HG03135 (cell line): ENCODE results near the gene UGT1A1.
"Not testable (repeated sequence)": the region's sequence is repeated elsewhere in the genome, so short reads cannot be mapped to it uniquely, and the experiment has no call there.

Experiments used
- ATAC-seq: cut with Tn5 transposase; IDR thresholded peaks from one replicate; pipeline ENCODE4 v1.9.1; 2021; ENCODE audit warnings: mild to moderate bottlenecking, moderate library complexity; ENCODE audit not compliant: unreplicated experiment

Gene UGT1A1

DNA sequence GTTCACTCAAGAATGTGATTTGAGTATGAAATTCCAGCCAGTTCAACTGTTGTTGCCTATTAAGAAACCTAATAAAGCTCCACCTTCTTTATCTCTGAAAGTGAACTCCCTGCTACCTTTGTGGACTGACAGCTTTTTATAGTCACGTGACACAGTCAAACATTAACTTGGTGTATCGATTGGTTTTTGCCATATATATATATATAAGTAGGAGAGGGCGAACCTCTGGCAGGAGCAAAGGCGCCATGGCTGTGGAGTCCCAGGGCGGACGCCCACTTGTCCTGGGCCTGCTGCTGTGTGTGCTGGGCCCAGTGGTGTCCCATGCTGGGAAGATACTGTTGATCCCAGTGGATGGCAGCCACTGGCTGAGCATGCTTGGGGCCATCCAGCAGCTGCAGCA is at the start of gene UGT1A1:
Gene UGT1A1, plus strand, starts transcription at position 228 of the 400 bp plus-strand sequence. Its CDS starts 18 bp downstream, at position 246.
- ATAC-seq: no peak

DNA sequence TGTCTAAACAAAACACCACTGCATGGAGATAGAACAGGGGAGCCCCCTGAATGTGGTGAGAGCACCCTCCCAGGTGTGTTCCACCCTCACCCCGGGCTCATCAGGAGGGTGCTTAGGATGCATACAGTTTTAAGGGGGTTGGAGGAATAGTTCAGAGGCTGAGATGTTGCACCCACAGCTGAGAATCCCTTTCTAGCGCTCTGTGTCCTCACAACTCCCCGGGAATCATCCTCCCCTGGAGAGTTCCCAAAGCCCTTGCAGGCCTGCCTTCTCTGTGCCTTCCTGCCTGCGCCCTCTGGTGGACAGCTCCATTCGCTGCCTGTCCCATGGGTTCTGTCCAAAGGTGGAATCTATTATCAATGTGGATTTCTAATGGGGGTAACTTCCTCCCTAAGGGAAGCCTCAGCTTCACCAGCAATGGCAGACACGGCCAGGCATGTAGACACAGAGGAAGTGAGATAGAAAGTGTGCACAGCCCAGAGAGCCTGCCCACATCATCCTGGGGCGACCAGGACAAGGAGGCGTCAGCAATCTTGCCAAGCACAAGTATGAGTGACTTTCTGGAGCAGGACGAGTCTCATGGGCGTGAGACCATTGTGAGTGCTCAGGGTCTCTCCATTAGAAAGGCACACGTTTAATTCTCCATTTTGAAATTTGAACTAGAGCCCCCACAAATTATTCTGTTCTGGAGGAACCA is 48.6 kb upstream of the UGT1A1 start:
- ATAC-seq: no peak

DNA sequence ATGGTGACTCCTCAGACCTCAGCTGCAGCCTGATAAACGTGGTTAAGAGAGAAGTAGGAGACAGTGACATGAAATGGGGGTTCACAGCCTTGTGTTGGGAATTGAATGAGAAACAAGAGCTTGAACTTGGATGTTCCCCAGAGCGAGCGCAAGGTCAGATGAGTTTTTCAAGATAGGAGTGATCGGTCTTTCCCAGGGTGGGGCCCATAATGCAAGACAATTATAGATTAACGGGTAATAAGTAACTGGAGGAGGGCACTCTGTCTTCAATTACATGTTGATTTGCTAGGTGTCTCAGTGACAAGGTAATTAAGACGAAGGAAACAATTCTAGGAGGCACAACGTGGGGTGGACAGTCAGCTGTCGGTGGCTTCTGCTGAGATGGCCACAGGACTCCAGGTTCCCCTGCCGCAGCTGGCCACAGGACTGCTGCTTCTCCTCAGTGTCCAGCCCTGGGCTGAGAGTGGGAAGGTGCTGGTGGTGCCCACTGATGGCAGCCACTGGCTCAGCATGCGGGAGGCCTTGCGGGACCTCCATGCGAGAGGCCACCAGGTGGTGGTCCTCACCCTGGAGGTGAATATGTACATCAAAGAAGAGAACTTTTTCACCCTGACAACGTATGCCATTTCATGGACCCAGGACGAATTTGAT is 47.3 kb upstream of the UGT1A1 start, which contains the start of gene UGT1A5:
Gene UGT1A5, plus strand, starts transcription at position 297 of the 651 bp plus-strand sequence. Its CDS starts 85 bp downstream, at position 382.
- ATAC-seq: no peak

DNA sequence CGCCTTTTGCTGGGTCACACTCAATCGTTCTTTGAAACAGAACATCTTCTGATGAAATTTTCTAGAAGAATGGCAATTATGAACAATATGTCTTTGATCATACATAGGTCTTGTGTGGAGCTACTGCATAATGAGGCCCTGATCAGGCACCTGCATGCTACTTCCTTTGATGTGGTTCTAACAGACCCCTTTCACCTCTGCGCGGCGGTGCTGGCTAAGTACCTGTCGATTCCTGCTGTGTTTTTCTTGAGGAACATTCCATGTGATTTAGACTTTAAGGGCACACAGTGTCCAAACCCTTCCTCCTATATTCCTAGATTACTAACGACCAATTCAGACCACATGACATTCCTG is 46.8 kb upstream of the UGT1A1 start:
- ATAC-seq: no peak

DNA sequence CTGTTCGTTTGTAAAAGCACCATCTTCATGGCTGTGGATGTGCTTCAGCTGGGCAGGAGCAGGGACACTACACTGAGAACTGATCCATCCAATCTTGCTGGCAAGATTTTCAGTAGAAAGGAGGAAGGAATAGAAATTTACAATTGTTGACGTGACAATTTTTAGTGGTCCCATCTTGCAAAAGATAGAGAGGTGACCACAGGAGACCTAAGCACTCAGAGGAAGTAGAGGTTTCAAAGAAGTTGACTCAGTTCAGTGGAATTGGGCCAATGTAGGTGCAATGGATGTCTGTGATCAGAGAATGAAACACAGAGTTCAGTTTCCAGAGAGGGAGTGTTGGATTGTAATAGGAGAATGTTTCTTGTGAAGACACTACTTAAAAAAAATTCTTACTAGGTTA is 45.9 kb upstream of the UGT1A1 start:
- ATAC-seq: no peak

DNA sequence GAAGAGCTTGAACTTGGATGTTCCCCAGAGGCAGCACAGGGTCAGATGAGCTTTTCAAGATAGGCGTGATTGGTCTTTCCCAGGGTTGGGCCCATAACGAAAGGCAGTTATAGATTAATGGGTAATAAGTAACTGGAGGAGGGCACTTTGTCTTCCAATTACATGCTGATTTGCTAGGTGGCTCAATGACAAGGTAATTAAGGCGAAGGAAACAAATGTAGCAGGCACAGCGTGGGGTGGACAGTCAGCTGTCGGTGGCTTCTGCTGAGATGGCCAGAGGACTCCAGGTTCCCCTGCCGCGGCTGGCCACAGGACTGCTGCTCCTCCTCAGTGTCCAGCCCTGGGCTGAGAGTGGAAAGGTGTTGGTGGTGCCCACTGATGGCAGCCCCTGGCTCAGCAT is 41.5 kb upstream of the UGT1A1 start, which contains the start of gene UGT1A4:
Gene UGT1A4, plus strand, starts transcription at position 185 of the 400 bp plus-strand sequence. Its CDS starts 85 bp downstream, at position 270.
- ATAC-seq: no peak

DNA sequence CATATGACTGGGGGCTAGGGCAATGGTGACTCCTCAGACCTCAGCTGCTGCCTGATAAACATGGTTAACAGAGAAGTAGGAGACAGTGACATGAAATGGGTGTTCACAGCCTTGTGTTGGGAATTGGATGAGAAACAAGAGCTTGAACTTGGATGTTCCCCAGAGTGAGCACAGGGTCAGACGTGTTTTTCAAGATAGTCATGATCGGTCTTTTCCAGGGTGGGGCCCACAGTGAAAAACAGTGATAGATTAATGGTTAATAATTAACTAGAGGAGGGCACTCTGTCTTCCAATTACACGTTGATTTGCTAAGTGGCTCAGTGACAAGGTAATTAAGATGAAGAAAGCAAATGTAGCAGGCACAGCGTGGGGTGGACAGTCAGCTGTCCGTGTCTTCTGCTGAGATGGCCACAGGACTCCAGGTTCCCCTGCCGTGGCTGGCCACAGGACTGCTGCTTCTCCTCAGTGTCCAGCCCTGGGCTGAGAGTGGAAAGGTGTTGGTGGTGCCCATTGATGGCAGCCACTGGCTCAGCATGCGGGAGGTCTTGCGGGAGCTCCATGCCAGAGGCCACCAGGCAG is 31.3 kb upstream of the UGT1A1 start, which contains the start of gene UGT1A3:
Gene UGT1A3, plus strand, starts transcription at position 320 of the 579 bp plus-strand sequence. Its CDS starts 85 bp downstream, at position 405.
- no peak for ATAC-seq

DNA sequence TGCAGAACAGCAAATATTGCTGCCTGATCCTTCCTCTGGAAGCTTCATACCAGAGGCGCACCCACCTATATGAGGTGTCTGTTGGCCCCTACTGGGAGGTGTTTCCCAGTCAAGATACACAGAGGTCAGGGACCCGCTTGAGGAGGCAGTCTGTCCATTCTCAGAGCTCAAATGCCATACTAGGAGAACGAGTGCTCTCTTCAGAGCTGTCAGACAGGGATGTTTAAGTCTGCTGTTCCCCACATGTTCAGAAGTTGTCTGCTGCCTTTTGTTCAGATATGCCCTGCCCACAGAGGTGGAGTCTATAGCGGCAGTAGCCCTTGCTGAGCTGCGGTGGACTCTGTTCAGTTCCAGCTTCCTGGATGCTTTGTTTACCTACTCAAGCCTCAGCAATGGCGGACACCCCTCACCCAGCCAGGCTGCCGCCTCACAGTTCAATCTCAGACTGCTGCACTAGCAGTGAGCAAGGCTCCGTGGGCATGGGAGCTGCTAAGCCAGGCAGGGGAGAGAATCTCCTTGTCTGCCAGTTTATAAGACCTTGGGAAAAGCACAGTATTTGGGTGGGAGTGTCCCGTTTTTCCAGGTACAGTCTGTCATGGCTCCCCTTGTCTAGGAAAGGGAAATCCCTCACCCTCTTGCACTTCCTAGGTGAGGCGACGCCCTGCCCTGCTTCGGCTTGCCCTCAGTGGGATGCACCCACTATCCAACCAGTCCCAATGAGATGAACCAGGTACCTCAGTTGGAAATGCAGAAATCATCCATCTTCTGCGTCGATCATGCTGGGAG is 23.0 kb upstream of the UGT1A1 start:
- not testable (repeated sequence) for ATAC-seq

DNA sequence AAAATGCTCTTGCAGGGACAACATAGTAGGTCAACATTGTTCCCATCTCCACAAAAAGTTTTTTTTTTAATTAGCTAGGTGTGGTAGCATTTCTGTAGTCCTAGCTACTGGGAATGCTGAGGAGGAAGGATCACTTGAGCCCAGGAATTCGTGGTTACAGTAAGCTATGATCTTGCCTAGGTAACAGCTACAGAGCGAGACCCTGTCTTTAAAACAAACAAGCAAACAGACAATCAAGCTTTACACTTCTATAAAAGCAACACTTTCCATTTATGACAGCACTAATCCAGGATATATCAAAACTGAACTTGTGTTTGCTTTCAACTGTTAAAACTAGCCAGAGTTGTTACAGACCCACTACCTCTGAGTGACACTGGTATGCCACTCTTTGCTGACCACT is 19.2 kb upstream of the UGT1A1 start:
- ATAC-seq: no peak

DNA sequence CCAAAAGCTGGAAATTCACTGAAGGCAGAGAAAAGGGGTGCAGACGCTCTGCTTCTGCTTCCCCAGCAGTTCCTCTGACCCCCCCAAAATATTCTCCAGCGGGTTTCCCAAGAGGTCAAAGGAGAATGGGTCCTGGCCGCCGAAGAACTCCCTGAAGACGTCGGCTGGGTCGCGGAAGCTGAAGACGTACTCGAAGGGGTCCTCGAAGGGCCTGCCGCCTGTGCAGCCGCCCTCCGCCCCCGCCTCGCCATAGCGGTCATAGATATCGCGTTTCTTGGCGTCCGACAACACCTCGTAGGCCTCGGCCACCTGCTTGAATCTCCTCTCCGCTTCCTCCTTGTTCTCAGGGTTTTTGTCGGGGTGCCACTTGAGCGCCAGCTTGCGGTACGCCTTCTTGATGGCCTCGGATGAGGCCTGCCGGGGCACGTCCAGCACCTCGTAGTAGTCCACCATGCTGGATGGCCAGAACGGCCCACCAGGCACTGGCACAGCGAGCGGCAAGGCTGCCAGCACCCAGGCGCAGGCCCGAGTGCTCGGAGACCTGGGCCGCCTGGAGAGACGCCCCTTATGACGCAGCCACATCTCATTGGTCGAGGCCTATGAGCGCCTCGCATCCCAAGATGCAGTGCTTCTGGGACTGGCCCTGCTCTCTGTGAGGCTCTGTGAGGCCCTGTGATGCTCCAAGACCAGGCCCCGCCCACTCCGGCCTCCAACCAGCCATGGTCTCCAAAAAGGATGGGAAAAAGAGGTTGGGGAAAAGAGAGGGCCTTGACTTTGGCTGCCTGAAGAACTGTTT is 16.4 kb upstream of the UGT1A1 start:
- ATAC-seq: no peak

DNA sequence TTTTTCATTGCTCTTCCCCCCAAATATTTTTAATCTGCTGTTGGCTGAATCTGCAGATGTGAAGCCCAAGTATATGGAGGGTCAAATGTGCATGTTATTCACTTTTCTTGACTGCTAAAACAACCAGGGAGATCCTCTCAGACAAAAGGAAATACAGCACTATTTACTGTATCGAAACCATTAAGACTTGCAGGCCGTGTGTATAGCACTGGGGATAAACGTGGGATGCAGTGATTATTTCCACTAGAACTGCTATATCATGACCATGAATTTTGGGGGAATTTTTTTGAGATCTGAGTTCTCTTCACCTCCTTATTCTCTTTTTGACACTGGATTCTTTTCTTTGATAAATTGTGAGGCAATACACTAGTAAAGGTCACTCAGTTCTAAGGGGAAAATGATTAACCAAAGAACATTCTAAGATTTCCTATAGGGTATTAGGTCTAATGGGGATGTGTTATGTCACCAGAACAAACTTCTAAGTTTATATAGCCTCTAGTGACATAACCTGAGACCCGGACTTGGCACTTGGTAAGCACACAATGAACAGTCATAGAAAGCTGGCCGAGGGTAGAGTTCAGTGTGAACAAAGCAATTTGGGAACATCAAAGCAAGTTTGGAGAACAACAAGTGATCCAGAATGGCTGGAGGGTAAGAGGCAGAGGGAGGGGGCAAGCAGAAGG is 14.9 kb upstream of the UGT1A1 start:
- ATAC-seq: no peak

DNA sequence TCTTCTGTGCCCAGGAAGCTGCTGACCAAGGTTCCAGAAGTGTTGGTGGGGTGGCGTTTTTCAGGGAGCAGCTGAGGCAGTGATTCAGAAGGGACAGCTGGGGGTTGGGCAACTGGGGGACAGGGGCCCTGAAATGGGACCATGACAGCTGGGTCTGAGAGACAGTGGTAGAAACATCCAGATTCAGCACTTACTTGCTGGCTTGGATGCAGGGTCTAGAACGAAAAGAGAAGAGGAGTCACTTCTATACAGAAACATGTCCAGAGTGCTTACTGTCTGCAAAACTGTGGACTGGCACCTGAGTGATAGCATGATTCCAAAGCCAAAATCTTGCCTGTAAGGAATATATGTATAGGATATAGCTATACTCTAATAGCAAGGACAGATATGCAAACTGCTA is 14.2 kb upstream of the UGT1A1 start:
- ATAC-seq: not testable (repeated sequence)

DNA sequence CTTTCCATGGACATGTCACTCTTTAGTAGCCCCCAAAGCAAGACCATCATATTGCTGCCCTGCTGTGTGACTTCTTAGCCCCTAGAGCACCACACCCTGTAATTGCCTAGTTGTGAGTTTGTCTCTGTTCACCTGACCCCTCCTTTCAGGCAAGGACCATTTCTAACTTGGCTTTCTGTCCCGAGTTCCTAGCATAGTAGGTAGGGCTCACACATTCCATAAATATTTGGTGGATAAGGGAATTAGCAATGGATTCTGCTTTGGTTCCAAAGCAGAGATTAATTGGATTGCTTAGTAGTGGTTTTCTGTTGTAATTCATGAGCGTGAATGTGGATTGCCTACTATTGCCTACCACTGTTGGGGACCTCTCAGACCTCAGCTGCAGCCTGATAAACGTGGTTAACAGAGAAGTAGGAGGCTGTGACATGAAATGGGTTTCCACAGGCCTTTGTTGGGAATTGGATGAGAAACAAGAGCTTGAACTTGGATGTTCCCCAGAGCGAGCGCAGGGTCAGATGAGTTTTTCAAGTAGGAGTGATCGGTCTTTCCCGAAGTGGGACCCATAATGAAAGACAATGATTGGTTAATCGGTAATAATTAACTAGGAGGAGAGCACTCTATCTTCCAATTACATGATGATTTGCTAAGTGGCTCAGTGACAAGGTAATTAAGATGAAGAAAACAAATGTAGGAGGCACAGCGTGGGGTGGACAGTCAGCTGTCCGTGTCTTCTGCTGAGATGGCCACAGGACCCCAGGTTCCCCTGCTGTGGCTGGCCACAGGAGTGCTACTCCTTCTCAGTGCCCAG is 13.4 kb upstream of the UGT1A1 start:
- no peak for ATAC-seq

DNA sequence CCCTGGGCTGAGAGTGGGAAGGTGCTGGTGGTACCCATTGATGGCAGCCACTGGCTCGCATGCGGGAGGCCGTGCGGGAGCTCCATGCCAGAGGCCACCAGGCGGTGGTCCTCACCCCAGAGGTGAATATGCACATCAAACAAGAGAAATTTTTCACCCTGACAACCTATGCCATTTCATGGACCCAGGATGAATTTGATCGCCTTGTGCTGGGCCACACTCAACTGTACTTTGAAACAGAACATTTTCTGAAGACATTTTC is 12.9 kb upstream of the UGT1A1 start:
- ATAC-seq: no peak

DNA sequence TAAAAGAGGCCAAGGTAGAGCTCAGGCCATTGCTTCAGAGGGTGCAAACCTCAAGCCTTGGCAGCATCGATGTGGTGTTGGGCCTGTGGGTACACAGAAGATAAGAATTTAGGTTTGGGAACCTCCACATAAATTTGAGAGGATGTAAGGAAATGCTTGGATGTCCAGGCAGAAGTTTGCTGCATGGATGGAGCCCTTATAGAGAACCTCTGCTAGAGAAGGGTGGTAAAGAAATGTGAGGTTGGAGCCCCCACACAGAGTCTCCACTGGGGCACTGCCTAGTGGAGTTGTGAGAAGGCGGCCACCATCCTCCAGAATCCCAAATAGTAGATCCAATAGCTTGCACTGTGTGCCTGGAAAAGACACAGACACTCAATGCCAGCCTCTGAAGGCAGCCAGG is 9.4 kb upstream of the UGT1A1 start:
- ATAC-seq: not testable (repeated sequence)

DNA sequence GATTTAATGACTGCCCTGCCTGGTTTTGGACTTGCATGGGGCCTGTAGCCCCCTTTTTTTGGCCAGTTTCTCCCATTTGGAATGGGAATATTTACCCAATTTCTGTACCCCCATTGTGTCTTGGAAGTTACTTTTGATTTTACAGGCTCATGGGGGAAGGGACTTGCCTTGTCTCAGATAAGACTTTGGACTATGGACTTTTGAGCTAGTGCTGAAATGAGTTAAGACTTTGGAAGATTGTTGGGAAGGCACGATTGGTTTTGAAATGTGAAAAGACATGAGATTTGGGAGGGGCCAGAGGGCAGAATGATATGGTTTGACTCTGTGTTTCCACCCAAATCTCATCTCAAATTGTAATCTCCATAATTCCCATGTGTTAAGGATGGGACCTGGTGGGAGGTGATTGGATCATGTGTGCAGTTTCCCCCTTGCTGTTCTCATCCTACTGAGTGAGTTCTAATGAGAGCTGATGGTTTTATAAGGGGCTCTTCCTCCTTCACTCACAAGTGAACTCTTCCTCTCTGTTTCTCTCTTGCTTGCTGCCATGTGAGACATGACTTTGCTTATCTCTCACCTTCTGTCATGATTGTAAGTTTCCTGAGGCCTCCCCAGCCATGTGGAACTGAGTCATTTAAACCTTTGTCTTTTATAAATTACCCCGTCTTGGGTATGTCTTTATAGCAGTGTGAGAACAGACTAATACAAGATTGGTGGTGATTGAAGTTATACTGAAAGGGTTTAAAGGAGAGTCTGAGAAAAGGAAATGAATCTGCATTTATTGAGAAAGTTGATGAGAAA is 8.7 kb upstream of the UGT1A1 start:
- not testable (repeated sequence) for ATAC-seq

DNA sequence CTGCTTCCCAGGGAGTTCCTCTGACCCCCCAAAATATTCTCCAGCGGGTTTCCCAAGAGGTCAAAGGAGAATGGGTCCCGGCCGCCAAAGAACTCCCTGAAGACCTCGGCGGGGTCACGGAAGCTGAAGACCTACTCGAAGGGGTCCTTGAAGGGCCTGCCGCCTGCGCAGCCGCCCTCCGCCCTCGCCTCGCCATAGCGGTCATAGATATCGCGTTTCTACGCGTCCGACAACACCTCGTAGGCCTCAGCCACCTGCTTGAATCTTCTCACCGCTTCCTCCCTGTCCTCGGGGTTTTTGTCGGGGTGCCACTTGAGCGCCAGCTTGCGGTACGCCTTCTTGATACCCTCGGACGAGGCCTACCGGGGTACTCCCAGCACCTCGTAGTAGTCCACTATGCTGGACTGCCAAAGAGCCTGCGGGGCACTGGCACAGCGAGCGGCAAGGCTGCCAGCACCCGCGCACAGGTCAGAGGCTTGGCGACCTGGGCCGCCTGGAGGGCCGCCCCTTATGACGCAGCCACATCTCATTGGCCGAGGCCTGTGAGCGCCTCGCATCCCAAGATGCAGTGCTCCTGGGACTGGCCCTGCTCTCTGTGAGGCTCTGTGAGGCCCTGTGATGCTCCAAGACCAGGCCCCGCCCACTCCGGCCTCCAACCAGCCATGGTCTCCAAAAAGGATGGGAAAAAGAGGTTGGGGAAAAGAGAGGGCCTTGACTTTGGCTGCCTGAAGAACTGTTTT is 5.0 kb upstream of the UGT1A1 start:
- no peak for ATAC-seq
